ENCODE results near the gene DNAL4. TPM values are rescaled to one million over a fixed set of nuclear protein-coding genes. Genes with fewer than 3 reads are reported as not detected.

DNAL4 gene
- total RNA-seq, 2 donors from 2014 or later: 8.8 to 10.8 TPM

- intact Hi-C loops (cut with DNase I): no loop called here
- DNase-seq (no peak), ATAC-seq (no peak)
These were observed 626 bp downstream of the DNAL4 start for GRCh38 chr22:38793317-38793716.

GRCh38 chr22:38792833-38793232 is 1.1 kb downstream of the DNAL4 start:
- ATAC-seq: no peak
- no peak for DNase-seq
- intact Hi-C loops (cut with DNase I): no loop called here

- DNase-seq: no peak
- no peak for ATAC-seq
- intact Hi-C loops (cut with DNase I): no loop called here
These were observed 4.3 kb downstream of the DNAL4 start for GRCh38 chr22:38789606-38790005.

- ATAC-seq (peak in 1 of 2 donors; percentile 3), DNase-seq (no peak)
- intact Hi-C loops (cut with DNase I): no loop called here
These were observed 5.1 kb downstream of the DNAL4 start for GRCh38 chr22:38788846-38789245.

GRCh38 chr22:38788021-38788816 is 5.7 kb downstream of the DNAL4 start:
- ATAC-seq: peak; percentile 85 to 90
- peak; percentile 58 for DNase-seq
- intact Hi-C loops (cut with DNase I): no loop called here

GRCh38 chr22:38786631-38787030 is 7.3 kb downstream of the DNAL4 start:
- intact Hi-C loops (cut with DNase I): no loop called here
- DNase-seq (no peak), ATAC-seq (no peak)

- ATAC-seq: no peak
- intact Hi-C loops (cut with DNase I): no loop called here
- no peak for DNase-seq
These were observed 9.1 kb downstream of the DNAL4 start for GRCh38 chr22:38784856-38785255.

- intact Hi-C loops (cut with DNase I): no loop called here
- ATAC-seq: no peak
These were observed 9.9 kb downstream of the DNAL4 start for GRCh38 chr22:38784035-38784434.

GRCh38 chr22:38783095-38783615 is 10.8 kb downstream of the DNAL4 start:
- ATAC-seq (no peak), DNase-seq (no peak)
- intact Hi-C loops (cut with DNase I): no loop called here

More at GRCh38 chr22:38784035-38784434, 9.9 kb downstream of the DNAL4 start:
- no peak for DNase-seq

GRCh38 chr22:38782402-38783094 is 11.4 kb downstream of the DNAL4 start:
- ATAC-seq (peak in 1 of 2 donors; percentile 49), DNase-seq (no peak)
- intact Hi-C loops (cut with DNase I): no loop called here

GRCh38 chr22:38781033-38781432 is 12.9 kb downstream of the DNAL4 start:
- intact Hi-C loops (cut with DNase I): no loop called here
- ATAC-seq (peak; percentile 36 to 67), DNase-seq (peak; percentile 71)

GRCh38 chr22:38777087-38777671 is 16.8 kb downstream of the DNAL4 start:
- intact Hi-C loops (cut with DNase I): loop anchor here in 1 of 2 donors (10.0 kb wide), 1 partner anchor 88 kb away; no protein-coding TSS in a partner anchor
- DNase-seq: no peak
- peak; percentile 52 to 69 for ATAC-seq

GRCh38 chr22:38776086-38776485 is 17.9 kb downstream of the DNAL4 start:
- intact Hi-C loops (cut with DNase I): loop anchor here in 1 of 2 donors (10.0 kb wide), 1 partner anchor 89 kb away; no protein-coding TSS in a partner anchor
- no peak for ATAC-seq

GRCh38 chr22:38775656-38776055 is 18.3 kb downstream of the DNAL4 start:
- ATAC-seq (no peak), DNase-seq (no peak)
- intact Hi-C loops (cut with DNase I): loop anchor here in 1 of 2 donors (10.0 kb wide), 1 partner anchor 89 kb away; no protein-coding TSS in a partner anchor

More at GRCh38 chr22:38776086-38776485, 17.9 kb downstream of the DNAL4 start:
- no peak for DNase-seq

- DNase-seq: no peak
- intact Hi-C loops (cut with DNase I): loop anchor here in 1 of 2 donors (10.0 kb wide), 1 partner anchor 90 kb away; no protein-coding TSS in a partner anchor
- ATAC-seq: no peak
These were observed 19.3 kb downstream of the DNAL4 start for GRCh38 chr22:38774496-38775166.

- intact Hi-C loops (cut with DNase I): loop anchor here in 1 of 2 donors (10.0 kb wide), 1 partner anchor 91 kb away; no protein-coding TSS in a partner anchor
- DNase-seq: no peak
- no peak for ATAC-seq
These were observed 20.5 kb downstream of the DNAL4 start for GRCh38 chr22:38773363-38773946.

- intact Hi-C loops (cut with DNase I): loop anchor here in 1 of 2 donors (10.0 kb wide), 1 partner anchor 92 kb away; no protein-coding TSS in a partner anchor
- no peak for DNase-seq
- ATAC-seq: no peak
These were observed 21.4 kb downstream of the DNAL4 start for GRCh38 chr22:38772623-38772873.

- ATAC-seq (no peak), DNase-seq (no peak)
- intact Hi-C loops (cut with DNase I): loop anchor here in 1 of 2 donors (10.0 kb wide), 1 partner anchor 94 kb away; no protein-coding TSS in a partner anchor
These were observed 23.5 kb downstream of the DNAL4 start for GRCh38 chr22:38770257-38770949.
